Breast epithelium (tissue), 3 donors: Measurements from ENCODE around the gene TCERG1L.

Experiments used
- POLR2A ChIP-seq: fragments of 450-650 bp; IDR thresholded peaks from one replicate; pipeline ENCODE4 v1.6.1; 2016; ENCODE audit warnings: antibody characterized with exemption, mild to moderate bottlenecking, moderate library complexity
- POLR2AphosphoS5 ChIP-seq, 3 donors: sonication (generic); formaldehyde crosslinking; IDR thresholded peaks; one replicate each; pipeline ENCODE4 v1.6.1; 2017; ENCODE audit warnings: antibody characterized with exemption in 3 of 3
- TF ChIP-seq, protein P1 (sequence below), 3 donors: fragments of 450-650 bp; IDR thresholded peaks; one replicate each; pipeline ENCODE4 v1.5.1; 2016 to 2017; ENCODE audit warnings: antibody characterized with exemption in 3 of 3, mild to moderate bottlenecking in 3 of 3, moderate library complexity in 3 of 3

DNA sequence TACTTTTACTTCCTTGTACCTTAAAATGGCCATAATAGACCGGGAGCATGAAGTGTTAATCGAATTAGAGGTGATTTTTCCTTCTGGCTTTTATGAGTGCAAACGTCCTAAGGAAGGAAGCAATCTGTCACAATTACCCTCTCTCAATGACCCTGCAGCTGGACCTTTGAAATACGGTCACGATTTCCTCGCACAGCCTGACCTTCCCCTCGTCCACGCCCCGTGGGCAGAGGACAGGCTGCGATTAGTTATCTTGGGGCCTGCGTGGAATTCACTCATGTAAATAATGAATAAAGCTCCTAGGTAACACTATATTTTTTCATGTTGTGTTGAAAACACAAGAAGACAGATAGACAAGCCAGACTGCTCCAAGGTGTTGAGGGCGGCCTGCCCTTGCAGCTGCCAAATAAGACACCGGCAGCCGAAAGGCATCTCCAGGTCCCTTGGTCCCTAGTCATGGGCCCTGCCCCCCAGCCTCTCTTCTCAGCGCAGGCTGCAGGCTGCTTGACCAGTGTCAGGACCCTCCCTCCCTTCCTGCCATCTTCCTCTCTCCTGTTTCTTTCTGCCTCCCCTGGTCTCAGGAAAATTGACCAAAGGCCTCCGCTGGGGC lies 199.9 kb downstream of the TCERG1L start:
- TF ChIP-seq POLR2AphosphoS5 (IDR thresholded peaks at IDR 0.05) (no peak), POLR2A (no peak)
- TF ChIP-seq, protein P1, sequence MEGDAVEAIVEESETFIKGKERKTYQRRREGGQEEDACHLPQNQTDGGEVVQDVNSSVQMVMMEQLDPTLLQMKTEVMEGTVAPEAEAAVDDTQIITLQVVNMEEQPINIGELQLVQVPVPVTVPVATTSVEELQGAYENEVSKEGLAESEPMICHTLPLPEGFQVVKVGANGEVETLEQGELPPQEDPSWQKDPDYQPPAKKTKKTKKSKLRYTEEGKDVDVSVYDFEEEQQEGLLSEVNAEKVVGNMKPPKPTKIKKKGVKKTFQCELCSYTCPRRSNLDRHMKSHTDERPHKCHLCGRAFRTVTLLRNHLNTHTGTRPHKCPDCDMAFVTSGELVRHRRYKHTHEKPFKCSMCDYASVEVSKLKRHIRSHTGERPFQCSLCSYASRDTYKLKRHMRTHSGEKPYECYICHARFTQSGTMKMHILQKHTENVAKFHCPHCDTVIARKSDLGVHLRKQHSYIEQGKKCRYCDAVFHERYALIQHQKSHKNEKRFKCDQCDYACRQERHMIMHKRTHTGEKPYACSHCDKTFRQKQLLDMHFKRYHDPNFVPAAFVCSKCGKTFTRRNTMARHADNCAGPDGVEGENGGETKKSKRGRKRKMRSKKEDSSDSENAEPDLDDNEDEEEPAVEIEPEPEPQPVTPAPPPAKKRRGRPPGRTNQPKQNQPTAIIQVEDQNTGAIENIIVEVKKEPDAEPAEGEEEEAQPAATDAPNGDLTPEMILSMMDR (IDR thresholded peaks at IDR 0.05) = no peak
